T-helper 17 cell (primary cell): ENCODE measurements around the gene DNAJB13. TPM values are rescaled to one million over a fixed set of nuclear protein-coding genes. Genes with fewer than 3 reads are reported as not detected.
A peak's percentile ranks its signal among the peaks of the same experiment; 100 is the strongest.
"Not testable (repeated sequence)": the region's sequence is repeated elsewhere in the genome, so short reads cannot be mapped to it uniquely, and the experiment has no call there.

Experiments used
- ATAC-seq: fragments of 150-1000 bp; cut with Tn5 transposase; 2 replicates; pipeline ENCODE4 v1.10.0; 2021; ENCODE audit warnings: mild to moderate bottlenecking, moderate library complexity
- DNase-seq, 3 donors: peaks; one replicate each; pipeline versions ENCODE4 v3.0.0 to v3.0.0-alpha.2; 2020 to 2021
- H3K9me3 ChIP-seq: one replicate; pipeline ENCODE4 v1.7.0; 2013; ENCODE audit warnings: low read length, mild to moderate bottlenecking; ENCODE audit not compliant: control insufficient read depth, poor library complexity, severe bottlenecking
- H3K27ac Mint-ChIP-seq: one replicate; pipeline ENCODE4 v1.8.0; 2022; ENCODE audit warnings: mild to moderate bottlenecking, moderate library complexity, mixed read lengths
- H3K27me3 Mint-ChIP-seq: one replicate; pipeline ENCODE4 v1.8.0; 2022; ENCODE audit warnings: mixed read lengths
- H3K36me3 Mint-ChIP-seq: one replicate; pipeline ENCODE4 v1.8.0; 2022; ENCODE audit warnings: low read depth, mixed read lengths
- H3K4me1 Mint-ChIP-seq: one replicate; pipeline ENCODE4 v1.8.0; 2022; ENCODE audit warnings: mild to moderate bottlenecking, mixed read lengths
- H3K4me3 Mint-ChIP-seq: one replicate; pipeline ENCODE4 v1.8.0; 2022; ENCODE audit warnings: mild to moderate bottlenecking, moderate library complexity, mixed read lengths
- total RNA-seq, 4 donors: library from RNA in 2 of 4; stranded (reverse) in 2 of 4; gene quantifications; one replicate each; pipeline ENCODE4 v1.2.3 and lab custom pipeline; 2022 to 2026

The DNAJB13 gene
- total RNA-seq, 2 donors from 2014 or later = 0.40 TPM; not detected in 1

DNA sequence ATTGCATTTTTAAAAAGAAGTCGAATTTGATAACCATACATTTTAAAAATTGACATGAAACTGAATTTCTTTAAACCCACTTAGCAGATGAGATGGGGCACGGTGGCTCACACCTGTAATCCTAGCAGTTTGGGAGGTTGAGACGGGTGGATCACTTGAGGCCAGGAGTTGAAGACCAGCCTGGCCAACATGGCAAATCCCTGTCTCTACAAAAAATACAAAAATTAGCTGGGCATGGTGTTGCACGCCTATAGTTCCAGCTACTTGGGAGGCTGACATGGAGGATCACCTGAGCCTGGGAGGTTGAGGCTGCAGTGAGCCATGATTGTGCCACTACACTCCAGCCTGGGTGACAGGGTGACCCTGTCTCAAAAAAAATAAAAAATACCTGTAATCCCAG, 34.8 kb downstream of the DNAJB13 start:
- not testable (repeated sequence) for DNase-seq, ATAC-seq, H3K4me3 Mint-ChIP-seq, H3K27me3 Mint-ChIP-seq, H3K36me3 Mint-ChIP-seq, H3K9me3 ChIP-seq
- Mint-ChIP-seq H3K27ac (peak overlapping the region; percentile 100), H3K4me1 (peaks cover 25% of the 10 kb centered on the region)

DNA sequence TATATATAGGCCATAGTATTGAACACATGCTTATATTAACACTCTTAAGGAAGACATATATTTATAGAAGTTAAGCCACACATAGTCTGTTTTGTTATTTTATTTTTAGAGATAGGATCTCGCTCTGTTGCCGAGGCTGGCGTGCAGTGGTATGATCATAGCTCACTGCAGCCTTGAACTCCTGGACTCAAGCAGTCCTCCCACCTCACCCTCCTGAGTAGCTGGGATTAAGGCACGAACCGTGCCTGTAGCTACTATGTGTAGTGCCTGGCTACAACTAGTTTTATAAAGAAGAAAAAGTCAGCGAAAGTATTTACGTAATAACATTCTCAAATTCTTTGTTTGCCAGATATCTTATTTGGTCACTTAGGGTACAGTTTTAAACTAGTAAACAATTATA, 37.4 kb downstream of the DNAJB13 start:
- H3K27ac Mint-ChIP-seq = peak overlapping the region; percentile 63
- ATAC-seq = no peak
- no peak overlapping the region for H3K4me3 Mint-ChIP-seq
- H3K27me3 Mint-ChIP-seq = no peaks in the 10 kb centered on the region
- H3K9me3 ChIP-seq = no peaks in the 10 kb centered on the region
- no peak for DNase-seq
- no peaks in the 10 kb centered on the region for H3K36me3 Mint-ChIP-seq
- H3K4me1 Mint-ChIP-seq = peaks cover 25% of the 10 kb centered on the region

DNA sequence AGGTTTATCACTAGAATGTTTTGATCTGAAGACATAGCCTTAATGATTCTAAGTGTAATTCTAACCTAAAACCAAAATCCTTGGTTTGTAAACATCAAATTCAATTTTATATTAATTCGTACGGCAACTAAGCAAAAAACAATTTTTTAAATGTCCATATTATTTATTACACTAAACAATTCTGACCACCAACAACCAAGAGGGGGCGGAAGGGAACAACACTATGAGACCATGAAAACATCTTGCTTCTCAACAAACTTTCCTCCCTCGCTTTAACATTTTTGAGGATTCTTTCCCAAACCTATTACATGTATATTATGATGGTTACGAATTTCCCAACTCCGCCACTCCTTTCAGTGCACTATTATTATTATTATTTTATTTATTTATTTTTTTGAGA, 38.3 kb downstream of the DNAJB13 start:
- no peaks in the 10 kb centered on the region for H3K27me3 Mint-ChIP-seq
- DNase-seq = no peak
- no peak for ATAC-seq
- H3K36me3 Mint-ChIP-seq = no peaks in the 10 kb centered on the region
- no peaks in the 10 kb centered on the region for H3K9me3 ChIP-seq
- H3K27ac Mint-ChIP-seq = no peak overlapping the region
- no peak overlapping the region for H3K4me3 Mint-ChIP-seq
- peaks cover 17% of the 10 kb centered on the region for H3K4me1 Mint-ChIP-seq

DNA sequence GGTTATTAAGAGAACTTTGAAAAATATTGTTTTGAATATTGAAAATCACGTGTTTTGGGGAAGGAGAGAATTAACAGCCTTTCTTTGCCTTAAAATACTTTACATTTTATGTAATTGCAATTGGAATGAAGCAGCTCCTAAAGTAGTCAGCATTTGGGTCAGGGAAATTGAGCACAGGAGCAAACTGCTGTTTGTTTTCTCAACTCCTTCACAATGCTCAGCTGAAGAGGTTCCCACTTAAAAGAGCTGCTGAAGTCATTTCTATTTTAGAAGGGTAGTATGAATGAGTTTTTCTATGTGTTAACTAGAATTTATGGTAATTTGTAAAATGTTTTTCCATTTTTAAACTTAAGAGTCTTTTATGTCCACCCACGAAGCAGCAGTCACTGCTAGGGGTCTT, 39.9 kb downstream of the DNAJB13 start:
- Mint-ChIP-seq H3K4me3 (no peak overlapping the region), H3K4me1 (peaks cover 25% of the 10 kb centered on the region), H3K27me3 (no peaks in the 10 kb centered on the region), H3K27ac (peak overlapping the region; percentile 98), H3K36me3 (no peaks in the 10 kb centered on the region)
- H3K9me3 ChIP-seq = no peaks in the 10 kb centered on the region
- ATAC-seq (no peak), DNase-seq (no peak)

DNA sequence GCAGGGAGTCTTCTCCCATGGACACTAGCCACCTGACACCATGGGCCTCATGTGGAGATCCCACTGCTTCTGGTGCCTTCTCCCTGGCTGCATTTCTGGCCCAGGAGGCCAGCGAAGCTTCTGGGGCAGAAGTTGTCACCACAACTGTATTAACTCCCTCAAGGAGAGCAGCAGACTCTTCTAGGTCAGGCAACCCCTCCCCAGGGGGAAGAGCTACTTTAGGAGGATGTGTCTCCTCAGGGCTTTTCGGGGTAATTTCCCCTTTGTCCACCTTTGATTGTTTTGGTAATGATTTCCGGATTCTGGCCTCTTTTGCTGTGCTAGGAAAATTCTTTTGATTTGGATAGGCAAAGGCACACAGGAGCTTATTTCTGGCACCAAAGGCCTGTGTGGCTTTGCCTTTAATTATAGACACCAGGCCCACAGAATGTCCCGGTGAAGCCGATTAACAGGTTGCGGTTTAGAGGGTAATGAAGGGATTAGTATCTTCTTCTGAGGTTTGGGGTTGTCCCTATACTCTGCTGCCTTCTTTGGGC, 40.7 kb downstream of the DNAJB13 start:
- H3K4me3 Mint-ChIP-seq = peak overlapping the region; percentile 33
- H3K9me3 ChIP-seq = no peaks in the 10 kb centered on the region
- H3K36me3 Mint-ChIP-seq = no peaks in the 10 kb centered on the region
- ATAC-seq = no peak
- peaks cover 30% of the 10 kb centered on the region for H3K4me1 Mint-ChIP-seq
- H3K27me3 Mint-ChIP-seq = no peaks in the 10 kb centered on the region
- peak overlapping the region; percentile 98 for H3K27ac Mint-ChIP-seq
- no peak for DNase-seq

DNA sequence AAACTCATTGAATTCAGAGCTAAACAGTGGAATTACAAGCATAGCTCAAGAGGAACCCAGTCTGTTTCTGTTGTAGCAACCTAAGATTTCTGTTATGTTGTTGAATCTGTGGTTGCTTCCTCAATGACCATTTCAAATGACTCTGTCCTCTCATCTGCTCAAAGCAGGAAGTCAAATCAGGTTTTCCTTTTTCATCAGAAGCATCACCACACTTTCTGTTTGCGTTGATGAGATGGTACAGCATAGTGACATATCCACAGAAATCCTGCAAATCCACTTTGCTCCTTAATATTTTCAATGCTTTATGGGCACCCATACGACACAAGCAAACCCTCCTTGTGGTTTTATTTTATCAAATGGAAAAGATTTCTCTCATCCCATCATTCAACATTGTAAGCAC, 44.4 kb downstream of the DNAJB13 start:
- no peaks in the 10 kb centered on the region for H3K27me3 Mint-ChIP-seq
- H3K4me1 Mint-ChIP-seq = peaks cover 48% of the 10 kb centered on the region
- peak; percentile 76 for ATAC-seq
- H3K36me3 Mint-ChIP-seq = no peaks in the 10 kb centered on the region
- H3K9me3 ChIP-seq = no peaks in the 10 kb centered on the region
- peak overlapping the region; percentile 98 for H3K27ac Mint-ChIP-seq
- H3K4me3 Mint-ChIP-seq = peak overlapping the region; percentile 86
- DNase-seq = no peak

DNA sequence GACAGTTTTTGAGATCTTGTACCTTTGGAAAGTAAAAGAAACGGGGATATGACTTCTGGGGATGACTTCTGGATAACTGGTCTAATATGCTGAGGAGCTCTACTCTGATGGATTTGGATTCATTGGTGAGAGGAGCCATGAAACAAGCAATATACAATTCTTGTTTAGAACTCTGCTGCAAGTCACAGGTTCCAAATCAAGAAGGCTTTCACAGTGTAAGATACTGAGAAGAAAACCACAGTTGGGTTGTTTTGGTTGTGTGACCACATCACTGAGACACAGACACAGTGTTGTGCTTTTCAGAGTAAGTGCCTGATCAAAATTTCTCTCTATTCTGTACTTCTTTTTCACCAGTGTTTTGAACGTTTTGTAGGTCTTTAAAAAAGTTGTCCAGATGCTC, 44.9 kb downstream of the DNAJB13 start:
- Mint-ChIP-seq H3K4me3 (peak overlapping the region; percentile 86), H3K27me3 (no peaks in the 10 kb centered on the region), H3K27ac (peak overlapping the region; percentile 98), H3K4me1 (peaks cover 48% of the 10 kb centered on the region), H3K36me3 (no peaks in the 10 kb centered on the region)
- H3K9me3 ChIP-seq = no peaks in the 10 kb centered on the region
- ATAC-seq = peak; percentile 85
- no peak for DNase-seq

DNA sequence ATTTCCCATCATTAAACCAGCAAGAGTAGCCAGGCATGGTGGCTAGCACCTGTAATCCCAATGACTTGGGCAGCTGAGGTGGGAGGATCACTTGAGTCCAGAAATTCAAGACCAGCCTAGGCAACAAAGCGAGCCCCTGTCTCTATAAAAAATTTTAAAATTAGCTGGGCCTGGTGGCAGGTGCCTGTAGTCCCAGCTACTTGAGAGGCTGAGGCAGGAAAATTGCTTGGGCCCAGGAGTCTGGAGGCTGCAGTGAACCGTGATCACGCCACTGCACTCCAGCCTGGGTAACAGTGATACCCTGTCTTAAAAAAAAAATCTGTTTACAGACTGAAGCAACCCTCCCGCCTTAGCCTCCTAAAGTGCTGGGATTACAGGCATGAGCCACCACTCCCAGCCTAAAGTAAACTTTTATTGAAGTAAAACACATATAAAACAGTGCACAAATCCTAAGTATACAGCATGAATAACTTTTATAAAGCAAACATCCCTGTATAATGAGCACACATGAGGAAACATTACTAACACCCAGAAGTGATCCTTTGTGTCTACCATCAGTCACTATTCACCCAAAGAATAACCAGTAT, 45.4 kb downstream of the DNAJB13 start:
- H3K4me1 Mint-ChIP-seq = peaks cover 47% of the 10 kb centered on the region
- ATAC-seq (peak; percentile 6), DNase-seq (no peak)
- H3K27ac Mint-ChIP-seq = peak overlapping the region; percentile 98
- no peaks in the 10 kb centered on the region for H3K36me3 Mint-ChIP-seq
- H3K4me3 Mint-ChIP-seq = peak overlapping the region; percentile 86
- no peaks in the 10 kb centered on the region for H3K9me3 ChIP-seq
- no peaks in the 10 kb centered on the region for H3K27me3 Mint-ChIP-seq

DNA sequence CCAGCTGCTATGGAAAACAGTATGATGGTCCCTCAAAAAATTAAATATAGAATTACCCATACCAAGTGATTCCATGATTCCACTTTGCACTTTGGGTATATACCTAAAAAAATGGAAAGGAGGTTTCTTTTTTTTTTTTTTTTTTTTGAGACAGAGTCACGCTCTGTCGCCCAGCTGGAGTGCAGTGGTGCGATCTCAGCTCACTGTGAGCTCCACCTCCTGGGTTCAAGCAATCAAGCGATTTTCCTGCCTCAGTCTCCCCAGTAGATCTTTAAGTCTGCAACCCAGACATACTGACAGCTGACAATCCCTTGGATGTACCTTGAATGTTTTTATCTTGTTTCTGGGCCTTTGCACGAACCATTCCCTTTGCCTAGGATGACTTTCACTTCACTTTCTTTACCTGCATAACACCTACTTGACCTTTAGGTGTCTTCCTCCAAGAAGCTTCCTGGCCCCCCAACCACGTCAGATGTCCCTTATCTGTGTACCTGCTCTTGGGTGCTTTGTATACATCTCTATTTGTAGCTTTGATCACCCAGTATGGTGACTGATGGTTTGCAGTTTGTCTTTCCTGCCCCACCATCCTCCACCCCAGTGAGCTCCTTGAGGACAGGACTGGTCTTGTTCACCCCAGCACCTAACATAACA, 46.4 kb downstream of the DNAJB13 start:
- Mint-ChIP-seq H3K36me3 (no peaks in the 10 kb centered on the region), H3K4me1 (peaks cover 40% of the 10 kb centered on the region), H3K27ac (peak overlapping the region; percentile 98), H3K4me3 (peak overlapping the region; percentile 39), H3K27me3 (no peaks in the 10 kb centered on the region)
- H3K9me3 ChIP-seq = no peaks in the 10 kb centered on the region
- no peak for ATAC-seq
- DNase-seq = no peak

DNA sequence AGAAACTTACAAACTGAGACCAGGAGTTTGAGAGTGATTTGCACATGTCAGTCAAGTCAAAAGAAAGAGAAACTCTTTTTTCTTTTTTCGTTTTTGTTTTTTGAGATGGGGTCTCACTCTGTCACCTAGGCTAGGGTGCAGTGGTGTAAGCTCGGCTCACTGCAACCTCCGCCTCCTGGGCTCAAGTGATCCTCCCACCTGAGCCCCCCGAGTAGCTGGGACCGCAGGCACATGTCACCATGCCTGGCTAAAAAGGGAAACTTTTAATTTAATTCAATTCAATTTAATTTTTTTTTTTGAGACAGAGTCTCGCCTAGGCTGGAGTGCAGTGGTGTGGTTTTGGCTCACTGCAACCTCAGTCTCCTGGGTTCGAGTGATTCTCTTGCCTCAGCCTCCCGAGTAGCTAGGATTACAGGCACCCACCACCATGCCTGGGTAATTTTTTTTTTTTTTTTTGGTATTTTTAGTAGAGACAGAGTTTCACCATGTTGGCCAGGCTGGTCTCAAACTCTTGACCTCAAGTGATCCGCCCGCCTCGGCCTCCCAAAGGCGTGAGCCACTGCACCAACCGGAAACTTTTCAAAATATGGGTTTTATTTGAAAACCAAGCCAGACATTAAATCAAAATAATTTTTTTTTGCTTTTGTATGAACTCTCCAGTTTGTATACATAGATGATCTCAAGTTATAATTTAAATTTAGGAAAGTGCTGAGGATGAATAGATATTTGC, 48.2 kb downstream of the DNAJB13 start:
- peaks cover 46% of the 10 kb centered on the region for H3K4me1 Mint-ChIP-seq

DNA sequence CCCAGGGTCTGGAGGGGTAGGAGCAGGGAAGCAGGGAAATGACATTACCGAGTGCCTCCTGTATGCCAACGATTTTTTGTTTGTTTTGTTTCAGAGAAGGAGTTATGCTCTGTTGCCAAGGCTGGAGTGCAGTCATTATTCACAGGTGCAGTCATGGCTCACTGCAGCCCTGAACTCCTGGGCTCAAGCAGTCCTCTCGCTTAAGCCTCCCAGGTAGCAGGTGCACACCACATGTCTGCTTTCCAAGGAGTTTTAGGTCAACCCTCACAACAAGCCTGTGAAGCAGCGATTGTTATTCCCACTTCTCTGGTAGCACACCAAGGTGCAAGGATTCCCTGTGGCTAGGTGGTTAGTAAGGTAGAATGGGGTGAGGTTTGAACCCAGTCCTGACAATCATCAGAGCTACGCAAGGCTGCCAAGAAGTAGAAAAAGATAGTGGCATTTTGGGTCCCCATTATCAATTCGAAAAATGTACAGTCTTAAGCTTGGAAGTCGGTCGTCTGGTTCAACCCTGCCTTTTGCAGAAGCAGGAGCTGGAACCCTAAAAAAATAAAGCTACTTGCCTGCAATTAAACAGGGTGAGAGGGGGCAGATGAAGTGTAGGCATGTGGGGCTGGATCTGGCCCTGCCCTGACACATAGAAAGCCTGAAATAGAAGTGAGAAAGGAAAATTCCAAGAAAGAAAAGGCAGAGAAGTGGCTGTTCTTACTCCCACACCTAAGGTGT, 48.9 kb downstream of the DNAJB13 start:
- no peaks in the 10 kb centered on the region for H3K9me3 ChIP-seq
- ATAC-seq (no peak), DNase-seq (no peak)
- H3K27ac Mint-ChIP-seq = peak overlapping the region; percentile 68
- peaks cover 49% of the 10 kb centered on the region for H3K4me1 Mint-ChIP-seq
- H3K27me3 Mint-ChIP-seq = no peaks in the 10 kb centered on the region
- H3K36me3 Mint-ChIP-seq = no peaks in the 10 kb centered on the region
- peak overlapping the region; percentile 41 for H3K4me3 Mint-ChIP-seq

More for the DNA sequence above, 48.2 kb downstream of the DNAJB13 start:
- H3K27me3 Mint-ChIP-seq = no peaks in the 10 kb centered on the region
- no peaks in the 10 kb centered on the region for H3K36me3 Mint-ChIP-seq
- H3K27ac Mint-ChIP-seq = peak overlapping the region; percentile 68
- DNase-seq (no peak), ATAC-seq (no peak)
- H3K4me3 Mint-ChIP-seq = no peak overlapping the region
- H3K9me3 ChIP-seq = no peaks in the 10 kb centered on the region

DNA sequence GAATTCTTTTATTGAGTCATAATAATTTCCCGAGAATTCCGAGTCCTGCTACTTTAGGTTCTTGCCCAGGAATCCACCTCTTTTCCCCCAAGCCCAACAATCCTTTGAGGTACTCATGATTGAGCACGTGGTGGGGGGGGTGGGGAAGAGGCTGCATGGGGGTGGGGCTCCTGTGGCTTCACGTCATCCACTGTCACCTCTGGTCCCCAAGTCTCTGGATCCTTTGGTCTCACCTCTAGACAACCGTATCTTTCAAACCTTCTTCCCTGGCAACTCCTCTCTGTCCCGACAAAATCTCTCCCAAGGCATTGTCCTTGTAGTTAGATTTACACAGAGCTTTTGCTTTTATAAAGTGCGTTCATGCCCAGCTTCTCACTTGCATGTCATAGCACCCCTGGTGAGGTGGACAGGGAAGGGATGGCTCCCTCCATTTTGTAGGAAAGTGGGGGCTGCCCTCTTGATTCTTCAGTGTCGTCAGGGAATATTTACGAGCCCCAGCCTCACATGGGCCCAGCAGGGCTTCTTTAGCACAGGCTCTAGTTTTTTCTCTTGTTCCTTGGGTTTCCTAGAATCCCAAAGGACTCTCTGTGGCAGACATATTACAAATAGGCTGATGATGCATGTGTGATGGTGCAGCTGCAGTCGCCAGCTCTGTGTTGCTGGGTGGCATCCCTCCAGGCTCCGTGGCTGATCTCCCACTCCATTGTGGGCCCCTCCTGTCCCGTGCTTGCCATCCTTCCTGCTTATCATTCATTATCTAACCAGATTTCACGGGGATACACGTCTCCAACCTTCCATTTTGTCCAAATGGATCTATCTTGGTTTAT, 49.7 kb downstream of the DNAJB13 start:
- ATAC-seq (no peak), DNase-seq (no peak)
- Mint-ChIP-seq H3K27ac (peak overlapping the region; percentile 68), H3K36me3 (no peaks in the 10 kb centered on the region), H3K4me1 (peaks cover 51% of the 10 kb centered on the region), H3K4me3 (no peak overlapping the region), H3K27me3 (no peaks in the 10 kb centered on the region)
- no peaks in the 10 kb centered on the region for H3K9me3 ChIP-seq
